Astrocyte (in vitro differentiated cells and primary cell): ENCODE data around the gene DBX2. TPM values are rescaled to one million over a fixed set of nuclear protein-coding genes. Genes with fewer than 3 reads are reported as not detected.

ENCODE experiments used
- DNase-seq: peaks from one replicate; pipeline ENCODE4 v3.0.0-alpha.2; 2010; ENCODE audit warnings: low read depth
- FAIRE-seq: peaks from 2 replicates; lab custom pipeline; 2011; peaks lifted over from hg19 to GRCh38; lab: Jason Lieb, UNC
- H2AFZ ChIP-seq: 2 replicates; pipeline ENCODE4 v1.6.0; 2012; ENCODE audit warnings: low read depth, low read length, inconsistent platforms
- H3K27ac ChIP-seq: 2 replicates; pipeline ENCODE4 v1.5.1; 2011; ENCODE audit warnings: low read depth, low read length, inconsistent platforms
- H3K27me3 ChIP-seq: 2 replicates; pipeline ENCODE4 v1.6.0; 2011; ENCODE audit warnings: low read length, inconsistent platforms; ENCODE audit not compliant: insufficient read depth
- H3K36me3 ChIP-seq: 2 replicates; pipeline ENCODE4 v1.5.1; 2011; ENCODE audit warnings: low read length, inconsistent platforms; ENCODE audit not compliant: insufficient read depth
- H3K4me1 ChIP-seq: 2 replicates; pipeline ENCODE4 v1.5.1; 2011; ENCODE audit warnings: low read length, inconsistent platforms; ENCODE audit not compliant: insufficient read depth
- H3K4me2 ChIP-seq: 2 replicates; pipeline ENCODE4 v1.6.0; 2012; ENCODE audit warnings: low read length, inconsistent platforms
- H3K4me3 ChIP-seq: 2 replicates; pipeline ENCODE4 v1.5.1; 2011; ENCODE audit warnings: low read depth, mild to moderate bottlenecking, low read length, inconsistent platforms; ENCODE audit not compliant: insufficient read depth
- H3K79me2 ChIP-seq: 2 replicates; pipeline ENCODE4 v1.6.0; 2012; ENCODE audit warnings: mild to moderate bottlenecking, low read length, inconsistent platforms; ENCODE audit not compliant: insufficient read depth
- H3K9ac ChIP-seq: 2 replicates; pipeline ENCODE4 v1.6.0; 2012; ENCODE audit warnings: mild to moderate bottlenecking, low read length, inconsistent platforms
- H3K9me3 ChIP-seq: 2 replicates; pipeline ENCODE4 v1.5.1; 2012; ENCODE audit warnings: low read depth, mild to moderate bottlenecking, low read length, inconsistent platforms; ENCODE audit not compliant: insufficient read depth
- H4K20me1 ChIP-seq: 2 replicates; pipeline ENCODE4 v1.6.0; 2012; ENCODE audit warnings: low read length, inconsistent platforms; ENCODE audit not compliant: insufficient read depth
- H3K27ac Mint-ChIP-seq: one replicate; pipeline ENCODE4 v1.8.0; 2021; ENCODE audit warnings: mild to moderate bottlenecking, mixed read lengths; ENCODE audit not compliant: unreplicated experiment
- H3K27me3 Mint-ChIP-seq: one replicate; pipeline ENCODE4 v1.8.0; 2021; ENCODE audit warnings: low read depth, mixed read lengths; ENCODE audit not compliant: unreplicated experiment
- H3K36me3 Mint-ChIP-seq: one replicate; pipeline ENCODE4 v1.8.0; 2021; ENCODE audit warnings: low read depth, mixed read lengths; ENCODE audit not compliant: unreplicated experiment
- H3K4me1 Mint-ChIP-seq: one replicate; pipeline ENCODE4 v1.8.0; 2021; ENCODE audit warnings: low read depth, mixed read lengths; ENCODE audit not compliant: unreplicated experiment
- H3K4me3 Mint-ChIP-seq: one replicate; pipeline ENCODE4 v1.8.0; 2021; ENCODE audit warnings: mild to moderate bottlenecking, moderate library complexity, mixed read lengths; ENCODE audit not compliant: unreplicated experiment
- H3K9me3 Mint-ChIP-seq: one replicate; pipeline ENCODE4 v1.8.0; 2021; ENCODE audit warnings: mild to moderate bottlenecking, mixed read lengths; ENCODE audit not compliant: unreplicated experiment
- EZH2 ChIP-seq: IDR thresholded peaks from 2 replicates; pipeline ENCODE4 v1.6.1; 2012; ENCODE audit warnings: mild to moderate bottlenecking, low read length, inconsistent platforms; ENCODE audit not compliant: insufficient read depth
- total RNA-seq: library from RNA; stranded (reverse); gene quantifications from 2 replicates; pipeline ENCODE4 v1.2.1, GENCODE V29; 2021
- TF ChIP-seq, protein P1 (sequence below): IDR thresholded peaks from 2 replicates; pipeline ENCODE4 v1.5.1; 2011; ENCODE audit warnings: low read depth, mild to moderate bottlenecking, inconsistent platforms, low read length, moderate library complexity; ENCODE audit not compliant: insufficient read depth

Gene DBX2
- total RNA-seq, 1 donor from 2014 or later: not detected

DNA sequence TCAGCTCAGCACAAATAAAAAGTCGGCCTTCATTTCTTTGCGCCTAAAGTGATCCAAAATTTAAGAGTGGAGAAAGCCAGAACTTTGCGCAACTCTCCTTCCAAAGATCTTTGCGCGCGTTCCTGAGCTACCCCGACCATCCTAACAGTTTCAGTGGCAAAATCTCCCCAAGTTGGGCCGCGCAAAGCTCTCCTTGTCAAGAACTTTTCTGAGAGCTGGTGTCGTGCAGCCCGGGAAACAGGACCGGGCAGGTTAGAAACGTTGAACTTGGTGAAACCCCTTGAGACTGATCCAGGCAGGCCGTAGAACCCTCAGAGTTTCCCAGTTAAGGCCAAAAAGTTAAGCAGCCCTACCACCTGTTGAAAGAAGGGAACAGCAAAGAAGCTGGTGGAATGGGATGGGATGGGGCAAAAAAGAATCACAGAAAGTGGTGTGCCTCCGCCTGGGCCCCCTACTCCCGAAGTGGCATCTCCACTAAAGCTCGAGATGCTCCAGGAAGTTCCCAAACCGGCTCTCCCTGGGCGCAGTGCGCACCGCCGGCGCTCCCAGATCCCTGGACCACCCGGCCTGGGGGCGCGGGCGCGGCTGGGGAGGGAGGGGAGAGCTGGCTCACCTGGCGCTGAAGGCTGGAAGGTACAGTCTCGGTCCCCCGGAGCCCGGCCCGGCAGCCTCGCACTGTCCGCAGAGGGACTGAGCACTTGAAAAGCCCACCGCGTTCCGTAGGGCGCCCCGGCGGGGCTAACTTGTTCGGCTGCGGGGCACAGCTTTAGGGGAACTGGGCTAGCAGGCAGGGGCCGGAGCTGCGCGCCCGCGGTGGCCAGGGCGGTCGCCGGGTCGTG lies 768 bp downstream of the DBX2 start:
- DNase-seq: no peak
- peaks cover 51% of the 10 kb centered on the region for H3K27me3 Mint-ChIP-seq

DNA sequence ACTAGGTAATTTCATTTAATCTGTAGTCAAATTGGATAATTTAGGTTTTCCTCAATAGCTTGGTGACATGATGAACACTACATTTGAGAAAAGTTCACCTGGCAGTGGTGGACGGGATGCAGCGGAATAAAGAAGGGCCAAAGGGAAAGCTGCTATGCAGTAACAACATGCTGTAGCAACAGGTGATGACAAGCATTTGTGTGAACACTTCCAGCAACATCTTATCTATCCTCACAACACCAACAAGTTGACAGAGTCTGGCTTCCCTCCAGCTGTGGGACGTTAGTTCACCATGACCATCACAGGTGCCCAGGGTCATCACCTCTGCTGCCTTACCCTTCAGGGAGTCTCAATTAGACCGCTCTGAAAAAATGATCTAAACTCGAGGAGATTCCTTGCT lies 8.3 kb downstream of the DBX2 start:
- Histone ChIP-seq H3K4me1 (no peaks in the 10 kb centered on the region), H3K27me3 (no peaks in the 10 kb centered on the region), H3K4me3 (no peak overlapping the region), H3K4me2 (no peak overlapping the region), H3K9ac (no peak overlapping the region), H3K36me3 (no peaks in the 10 kb centered on the region), H3K9me3 (no peaks in the 10 kb centered on the region), H2AFZ (no peak overlapping the region), H4K20me1 (no peaks in the 10 kb centered on the region), H3K79me2 (no peaks in the 10 kb centered on the region), H3K27ac (no peak overlapping the region)
- Mint-ChIP-seq H3K4me3 (no peak overlapping the region), H3K27ac (no peak overlapping the region), H3K27me3 (peaks cover 17% of the 10 kb centered on the region), H3K36me3 (no peaks in the 10 kb centered on the region), H3K4me1 (no peaks in the 10 kb centered on the region), H3K9me3 (peaks cover 2% of the 10 kb centered on the region)
- FAIRE-seq: no peak
- no peak for DNase-seq
- TF ChIP-seq, protein P1, sequence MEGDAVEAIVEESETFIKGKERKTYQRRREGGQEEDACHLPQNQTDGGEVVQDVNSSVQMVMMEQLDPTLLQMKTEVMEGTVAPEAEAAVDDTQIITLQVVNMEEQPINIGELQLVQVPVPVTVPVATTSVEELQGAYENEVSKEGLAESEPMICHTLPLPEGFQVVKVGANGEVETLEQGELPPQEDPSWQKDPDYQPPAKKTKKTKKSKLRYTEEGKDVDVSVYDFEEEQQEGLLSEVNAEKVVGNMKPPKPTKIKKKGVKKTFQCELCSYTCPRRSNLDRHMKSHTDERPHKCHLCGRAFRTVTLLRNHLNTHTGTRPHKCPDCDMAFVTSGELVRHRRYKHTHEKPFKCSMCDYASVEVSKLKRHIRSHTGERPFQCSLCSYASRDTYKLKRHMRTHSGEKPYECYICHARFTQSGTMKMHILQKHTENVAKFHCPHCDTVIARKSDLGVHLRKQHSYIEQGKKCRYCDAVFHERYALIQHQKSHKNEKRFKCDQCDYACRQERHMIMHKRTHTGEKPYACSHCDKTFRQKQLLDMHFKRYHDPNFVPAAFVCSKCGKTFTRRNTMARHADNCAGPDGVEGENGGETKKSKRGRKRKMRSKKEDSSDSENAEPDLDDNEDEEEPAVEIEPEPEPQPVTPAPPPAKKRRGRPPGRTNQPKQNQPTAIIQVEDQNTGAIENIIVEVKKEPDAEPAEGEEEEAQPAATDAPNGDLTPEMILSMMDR: no peak
- TF ChIP-seq EZH2: no peak

More for the DNA sequence above, 768 bp downstream of the DBX2 start:
- Mint-ChIP-seq H3K36me3 (no peaks in the 10 kb centered on the region), H3K4me3 (peak overlapping the region; percentile 64), H3K9me3 (no peaks in the 10 kb centered on the region), H3K4me1 (peaks cover 1% of the 10 kb centered on the region), H3K27ac (no peak overlapping the region)
- TF ChIP-seq EZH2: peak; percentile 58
- TF ChIP-seq, protein P1: no peak
- Histone ChIP-seq H3K4me2 (peak overlapping the region; percentile 92), H4K20me1 (no peaks in the 10 kb centered on the region), H3K9me3 (no peaks in the 10 kb centered on the region), H3K27me3 (peaks cover 32% of the 10 kb centered on the region), H3K4me1 (peaks cover 3% of the 10 kb centered on the region), H3K27ac (no peak overlapping the region), H2AFZ (peak overlapping the region; percentile 69), H3K9ac (no peak overlapping the region), H3K79me2 (no peaks in the 10 kb centered on the region), H3K4me3 (no peak overlapping the region), H3K36me3 (no peaks in the 10 kb centered on the region)
- FAIRE-seq: no peak

DNA sequence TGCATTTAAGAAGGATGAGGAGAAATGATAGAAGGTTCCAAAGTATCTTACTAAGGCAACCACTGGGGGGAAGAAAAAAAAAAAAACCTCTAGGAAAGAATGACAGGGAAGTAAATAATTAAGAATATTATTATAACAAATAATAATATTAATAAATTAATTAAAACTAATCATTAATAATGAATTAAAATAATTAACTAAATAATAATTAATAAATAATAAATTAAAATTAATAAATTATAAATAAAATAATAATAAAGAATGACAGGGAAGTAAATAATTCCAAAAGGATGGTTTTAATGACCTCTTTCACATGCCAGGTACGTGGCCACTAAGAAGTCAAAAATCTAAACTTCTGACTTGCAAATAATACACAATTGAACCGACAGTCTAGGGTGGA lies 9.9 kb downstream of the DBX2 start:
- Histone ChIP-seq H3K9me3 (no peaks in the 10 kb centered on the region), H2AFZ (no peak overlapping the region), H3K27me3 (no peaks in the 10 kb centered on the region), H3K4me2 (no peak overlapping the region), H3K4me1 (no peaks in the 10 kb centered on the region), H3K79me2 (no peaks in the 10 kb centered on the region), H4K20me1 (no peaks in the 10 kb centered on the region), H3K4me3 (no peak overlapping the region), H3K27ac (no peak overlapping the region), H3K9ac (no peak overlapping the region), H3K36me3 (no peaks in the 10 kb centered on the region)
- H3K27me3 Mint-ChIP-seq: peaks cover 8% of the 10 kb centered on the region
- H3K36me3 Mint-ChIP-seq: no peaks in the 10 kb centered on the region
- no peak overlapping the region for H3K4me3 Mint-ChIP-seq
- no peak overlapping the region for H3K27ac Mint-ChIP-seq
- DNase-seq (no peak), FAIRE-seq (no peak)
- TF ChIP-seq EZH2: no peak
- TF ChIP-seq, protein P1: no peak
- no peaks in the 10 kb centered on the region for H3K4me1 Mint-ChIP-seq
- H3K9me3 Mint-ChIP-seq: peaks cover 2% of the 10 kb centered on the region
